Natural killer cell (primary cell): ENCODE data around the gene GNG7. TPM values are rescaled to one million over a fixed set of nuclear protein-coding genes. Genes with fewer than 3 reads are reported as not detected.

Source experiments
- ATAC-seq, 3 donors: fragments of 150-1000 bp in 2 of 3; fragments of 200-7000 bp in 1 of 3; cut with Tn5 transposase; 1 replicate in 1 of 3; 2 replicates in 2 of 3; pipeline ENCODE4 v1.10.0; 2021; ENCODE audit warnings: mild to moderate bottlenecking in 2 of 3, moderate library complexity in 2 of 3
- DNase-seq, 2 donors: peaks; one replicate each; pipeline versions ENCODE4 v3.0.0 to v3.0.0-alpha.2; 2013 to 2021; ENCODE audit warnings: mixed read lengths in 1 of 2
- H3K27ac ChIP-seq: one replicate; pipeline ENCODE4 v1.5.1; 2013; ENCODE audit warnings: mild to moderate bottlenecking, low read length
- H3K27me3 ChIP-seq: one replicate; pipeline ENCODE4 v1.6.1; 2013; ENCODE audit warnings: low read length; ENCODE audit not compliant: control insufficient read depth, insufficient read depth
- H3K36me3 ChIP-seq: one replicate; pipeline ENCODE4 v1.6.1; 2013; ENCODE audit warnings: low read length; ENCODE audit not compliant: control insufficient read depth, insufficient read depth
- H3K4me1 ChIP-seq: one replicate; pipeline ENCODE4 v1.6.1; 2013; ENCODE audit warnings: low read length; ENCODE audit not compliant: control insufficient read depth, insufficient read depth
- H3K4me3 ChIP-seq: one replicate; pipeline ENCODE4 v1.5.1; 2013; ENCODE audit warnings: low read length
- H3K9me3 ChIP-seq: one replicate; pipeline ENCODE4 v1.6.1; 2013; ENCODE audit warnings: low read length; ENCODE audit not compliant: control insufficient read depth, insufficient read depth
- H3K27ac Mint-ChIP-seq, 2 donors: one replicate each; pipeline ENCODE4 v1.8.0; 2022; ENCODE audit warnings: mild to moderate bottlenecking in 2 of 2, mixed read lengths in 2 of 2, moderate library complexity in 1 of 2
- H3K27me3 Mint-ChIP-seq, 2 donors: one replicate each; pipeline ENCODE4 v1.8.0; 2022; ENCODE audit warnings: low read depth in 2 of 2, mixed read lengths in 2 of 2
- H3K36me3 Mint-ChIP-seq: one replicate; pipeline ENCODE4 v1.8.0; 2022; ENCODE audit warnings: mixed read lengths
- H3K4me1 Mint-ChIP-seq, 2 donors: one replicate each; pipeline ENCODE4 v1.8.0; 2022; ENCODE audit warnings: mixed read lengths in 2 of 2
- H3K4me3 Mint-ChIP-seq: one replicate; pipeline ENCODE4 v1.8.0; 2022; ENCODE audit warnings: mild to moderate bottlenecking, moderate library complexity, mixed read lengths
- H3K9me3 Mint-ChIP-seq, 2 donors: one replicate each; pipeline ENCODE4 v1.8.0; 2022; ENCODE audit warnings: mixed read lengths in 2 of 2
- CTCF ChIP-seq: fragments of 200-600 bp; IDR thresholded peaks from one replicate; pipeline ENCODE4 v1.8.0; 2022; ENCODE audit warnings: antibody characterized with exemption
- WGBS: methylation state at CpG from one replicate; pipeline ENCODE4 v1.1.7; 2013; ENCODE audit warnings: missing lambda C conversion rate; ENCODE audit not compliant: insufficient coverage; 5-methylcytosine and 5-hydroxymethylcytosine counted together
- intact Hi-C: fragments of 100-400 bp; cut with micrococcal nuclease; formaldehyde crosslinking; loops from one replicate; pipeline ENCODE4 v1.14.2; 2022
- total RNA-seq, 4 donors: library from RNA; stranded (reverse); fragments of 120-200 nt in 1 of 4; gene quantifications; one replicate each; pipeline versions ENCODE4 v1.2.3 to v1.2.4, GENCODE V29; 2013 to 2022

Gene GNG7
- total RNA-seq, 3 donors from 2014 or later (not counting 1 experiment from before 2014, with no cell fraction given), result 0.75 to 4.8 (median 1.5) TPM

GRCh38 chr19:2524840-2525723 is 177.4 kb downstream of the GNG7 start:
- intact Hi-C loops, result no loop called here
- no peak for TF ChIP-seq CTCF
- Histone ChIP-seq H3K9me3 (no peaks in the 10 kb centered on the region), H3K4me3 (no peak overlapping the region), H3K4me1 (no peaks in the 10 kb centered on the region), H3K27ac (no peak overlapping the region), H3K36me3 (no peaks in the 10 kb centered on the region), H3K27me3 (no peaks in the 10 kb centered on the region)
- Mint-ChIP-seq H3K4me3 (no peak overlapping the region), H3K4me1 (no peaks in the 10 kb centered on the region), H3K27me3 (no peaks in the 10 kb centered on the region), H3K36me3 (no peaks in the 10 kb centered on the region), H3K9me3 (no peaks in the 10 kb centered on the region), H3K27ac (no peak overlapping the region)
- WGBS, result 94% methylated on average over 42 of the region's 45 CpGs
- ATAC-seq (no peak), DNase-seq (no peak)

- Histone ChIP-seq H3K27me3 (no peaks in the 10 kb centered on the region), H3K4me1 (no peaks in the 10 kb centered on the region), H3K4me3 (no peak overlapping the region), H3K27ac (no peak overlapping the region), H3K9me3 (no peaks in the 10 kb centered on the region), H3K36me3 (no peaks in the 10 kb centered on the region)
- no peaks in the 10 kb centered on the region for H3K9me3 Mint-ChIP-seq
- TF ChIP-seq CTCF, result no peak
- ATAC-seq (peak in 1 of 3 donors; percentile 32), DNase-seq (no peak)
- H3K4me3 Mint-ChIP-seq, result no peak overlapping the region
- no peak overlapping the region for H3K27ac Mint-ChIP-seq
- H3K27me3 Mint-ChIP-seq, result no peaks in the 10 kb centered on the region
- no peaks in the 10 kb centered on the region for H3K4me1 Mint-ChIP-seq
- no peaks in the 10 kb centered on the region for H3K36me3 Mint-ChIP-seq
- intact Hi-C loops, result no loop called here
- 92% methylated on average over 16 of the region's 16 CpGs for WGBS
Measured at GRCh38 chr19:2524361-2524839, 178.1 kb downstream of the GNG7 start.

- Mint-ChIP-seq H3K27me3 (no peaks in the 10 kb centered on the region), H3K4me1 (no peaks in the 10 kb centered on the region), H3K27ac (no peak overlapping the region), H3K4me3 (no peak overlapping the region), H3K36me3 (no peaks in the 10 kb centered on the region), H3K9me3 (no peaks in the 10 kb centered on the region)
- DNase-seq (no peak), ATAC-seq (no peak)
- TF ChIP-seq CTCF, result no peak
- Histone ChIP-seq H3K27me3 (no peaks in the 10 kb centered on the region), H3K27ac (no peak overlapping the region), H3K4me3 (no peak overlapping the region), H3K9me3 (no peaks in the 10 kb centered on the region), H3K36me3 (no peaks in the 10 kb centered on the region), H3K4me1 (no peaks in the 10 kb centered on the region)
- 91% methylated on average over 20 of the region's 20 CpGs for WGBS
- intact Hi-C loops, result no loop called here
Measured at GRCh38 chr19:2523630-2524311, 178.7 kb downstream of the GNG7 start.
